Aorta (tissue), 5 donors: ENCODE data around the gene OIT3. TPM values are rescaled to one million over a fixed set of nuclear protein-coding genes. Genes with fewer than 3 reads are reported as not detected.

Experiments
- ATAC-seq: fragments of 200-7000 bp; cut with Tn5 transposase; one replicate; pipeline ENCODE4 v1.9.1; 2022; ENCODE audit warnings: moderate library complexity; ENCODE audit not compliant: low FRiP score
- DNase-seq, 2 donors: peaks; one replicate each; pipeline ENCODE4 v3.0.0-alpha.2; 2020
- H3K27ac ChIP-seq, 2 donors: one replicate each; pipeline ENCODE4 v1.5.1; 2013; ENCODE audit warnings: low read length in 2 of 2, mild to moderate bottlenecking in 2 of 2, moderate library complexity in 2 of 2, control low read depth in 1 of 2, inconsistent platforms in 1 of 2, low read depth in 1 of 2
- H3K27me3 ChIP-seq, 2 donors: one replicate each; pipeline ENCODE4 v1.6.1; 2013; ENCODE audit warnings: control low read depth in 1 of 2, low read length in 1 of 2, mild to moderate bottlenecking in 1 of 2, moderate library complexity in 1 of 2; ENCODE audit not compliant: insufficient read depth in 2 of 2, control insufficient read depth in 1 of 2
- H3K36me3 ChIP-seq, 2 donors: one replicate each; pipeline ENCODE4 v1.6.1; 2013; ENCODE audit warnings: control low read depth in 1 of 2, low read length in 1 of 2, mild to moderate bottlenecking in 1 of 2; ENCODE audit not compliant: insufficient read depth in 2 of 2, control insufficient read depth in 1 of 2
- H3K4me1 ChIP-seq, 2 donors: one replicate each; pipeline ENCODE4 v1.6.1; 2013; ENCODE audit warnings: low read length in 2 of 2, control low read depth in 1 of 2, mild to moderate bottlenecking in 1 of 2, moderate library complexity in 1 of 2; ENCODE audit not compliant: insufficient read depth in 2 of 2, control insufficient read depth in 1 of 2
- H3K4me3 ChIP-seq, 2 donors: one replicate each; pipeline ENCODE4 v1.5.1; 2013; ENCODE audit warnings: low read length in 2 of 2, control low read depth in 1 of 2, mild to moderate bottlenecking in 1 of 2
- H3K9me3 ChIP-seq: one replicate; pipeline ENCODE4 v1.6.1; 2013; ENCODE audit warnings: mild to moderate bottlenecking, low read length; ENCODE audit not compliant: control insufficient read depth
- WGBS, 2 donors: extraction: QIAGEN DNeasy Blood & Tissue Kit; methylation state at CpG; one replicate each; pipeline ENCODE4 v1.1.7; 2013; 5-methylcytosine and 5-hydroxymethylcytosine counted together
- intact Hi-C, 2 donors: fragments of 100-400 bp; cut with DNase I; formaldehyde crosslinking; loops; one replicate each; pipeline versions ENCODE4 v1.14.2 to v1.15.0; 2022
- polyA plus RNA-seq, 2 donors: library from polyadenylated mRNA; stranded (reverse); fragments of 200-250 nt; gene quantifications; one replicate each; pipeline ENCODE4 v1.2.3, GENCODE V29; 2013
- total RNA-seq, 2 donors: library from RNA; stranded (reverse); fragmentation: NEBNext Ultra II Directional; extraction: Animal tissue kit (Norgen Biotek cat#: 25700); gene quantifications; one replicate each; pipeline ENCODE4 v1.2.1, GENCODE V29; 2021
- donor health status: healthy with polysubstance abuse.
- donor health status: Bipolar disorder and iron deficiency.
- donor health status: DM: no; HTN: no; CAD: no.
- donor health status: DM: no; HTN: no; CAD: no.
- donor health status: DM: yes; HTN: yes; CAD: no.

Gene OIT3
- total and polyA plus RNA-seq, 4 donors, result 0.15 to 0.23 TPM; not detected in 2

GRCh38 chr10:72927485-72927884 lies 33.9 kb downstream of the OIT3 start:
- no peak for ATAC-seq

GRCh38 chr10:72928798-72929197 lies 35.3 kb downstream of the OIT3 start:
- H3K36me3 ChIP-seq, result no peaks in the 10 kb centered on the region
- WGBS, 2 donors, result 85 to 96% methylated on average over 5 of the region's 5 CpGs
- H3K4me1 ChIP-seq, result no peaks in the 10 kb centered on the region
- H3K4me3 ChIP-seq, result no peak overlapping the region
- no peak for ATAC-seq
- no peak overlapping the region for H3K27ac ChIP-seq
- H3K9me3 ChIP-seq, result no peaks in the 10 kb centered on the region
- H3K27me3 ChIP-seq, result no peaks in the 10 kb centered on the region
- intact Hi-C loops, result no loop called here
- no peak for DNase-seq

More at GRCh38 chr10:72927485-72927884, 33.9 kb downstream of the OIT3 start:
- no peak for DNase-seq
- no peak overlapping the region for H3K4me3 ChIP-seq
- no peaks in the 10 kb centered on the region for H3K27me3 ChIP-seq
- no peak overlapping the region for H3K27ac ChIP-seq
- H3K36me3 ChIP-seq, result no peaks in the 10 kb centered on the region
- 71 to 72% methylated on average over 5 of the region's 5 CpGs for WGBS, 2 donors
- no peaks in the 10 kb centered on the region for H3K4me1 ChIP-seq
- no peaks in the 10 kb centered on the region for H3K9me3 ChIP-seq
- intact Hi-C loops, result no loop called here

DNA sequence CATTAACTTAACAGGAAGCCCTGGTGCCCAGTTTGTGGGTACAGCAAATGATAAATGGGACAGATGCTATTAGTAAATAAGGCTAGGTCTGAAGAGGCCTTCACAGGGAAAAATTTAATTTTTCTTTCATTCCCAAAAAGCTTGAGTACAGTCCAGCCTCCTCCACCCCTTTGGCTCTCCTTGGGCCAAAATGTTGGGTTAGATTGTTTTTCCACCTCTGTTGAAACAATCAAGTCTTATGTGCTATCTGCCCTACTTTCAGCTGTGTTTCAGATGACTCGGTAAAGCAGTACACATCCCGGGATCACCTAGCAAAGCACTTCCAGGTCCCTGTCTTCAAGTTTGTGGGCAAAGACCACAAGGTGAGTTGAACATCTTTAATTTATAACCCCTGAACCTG lies 36.7 kb downstream of the OIT3 start:
- no peak overlapping the region for H3K27ac ChIP-seq
- no peaks in the 10 kb centered on the region for H3K9me3 ChIP-seq
- no peaks in the 10 kb centered on the region for H3K27me3 ChIP-seq
- intact Hi-C loops, result no loop called here
- H3K4me1 ChIP-seq, result no peaks in the 10 kb centered on the region
- no peak for DNase-seq
- no peak for ATAC-seq
- no peaks in the 10 kb centered on the region for H3K36me3 ChIP-seq
- WGBS, 2 donors, result 54 to 77% methylated on average over 2 of the region's 2 CpGs
- H3K4me3 ChIP-seq, result no peak overlapping the region

- ATAC-seq, result no peak
- H3K9me3 ChIP-seq, result no peaks in the 10 kb centered on the region
- no peak for DNase-seq
- H3K27ac ChIP-seq, result no peak overlapping the region
- WGBS, 2 donors, result 92% methylated on average over 20 of the region's 20 CpGs
- H3K36me3 ChIP-seq, result no peaks in the 10 kb centered on the region
- H3K27me3 ChIP-seq, result no peaks in the 10 kb centered on the region
- H3K4me1 ChIP-seq, result no peaks in the 10 kb centered on the region
- H3K4me3 ChIP-seq, result no peak overlapping the region
- intact Hi-C loops, result no loop called here
These were observed 38.9 kb downstream of the OIT3 start for GRCh38 chr10:72932259-72933015.

- Histone ChIP-seq H3K27ac (no peak overlapping the region), H3K36me3 (no peaks in the 10 kb centered on the region), H3K9me3 (no peaks in the 10 kb centered on the region), H3K4me1 (no peaks in the 10 kb centered on the region), H3K27me3 (no peaks in the 10 kb centered on the region), H3K4me3 (no peak overlapping the region)
- WGBS, 2 donors, result 93 to 95% methylated on average over 6 of the region's 6 CpGs
- no peak for ATAC-seq
- DNase-seq, result no peak
- intact Hi-C loops, result no loop called here
These were observed 41.8 kb downstream of the OIT3 start for GRCh38 chr10:72935361-72935760.

DNA sequence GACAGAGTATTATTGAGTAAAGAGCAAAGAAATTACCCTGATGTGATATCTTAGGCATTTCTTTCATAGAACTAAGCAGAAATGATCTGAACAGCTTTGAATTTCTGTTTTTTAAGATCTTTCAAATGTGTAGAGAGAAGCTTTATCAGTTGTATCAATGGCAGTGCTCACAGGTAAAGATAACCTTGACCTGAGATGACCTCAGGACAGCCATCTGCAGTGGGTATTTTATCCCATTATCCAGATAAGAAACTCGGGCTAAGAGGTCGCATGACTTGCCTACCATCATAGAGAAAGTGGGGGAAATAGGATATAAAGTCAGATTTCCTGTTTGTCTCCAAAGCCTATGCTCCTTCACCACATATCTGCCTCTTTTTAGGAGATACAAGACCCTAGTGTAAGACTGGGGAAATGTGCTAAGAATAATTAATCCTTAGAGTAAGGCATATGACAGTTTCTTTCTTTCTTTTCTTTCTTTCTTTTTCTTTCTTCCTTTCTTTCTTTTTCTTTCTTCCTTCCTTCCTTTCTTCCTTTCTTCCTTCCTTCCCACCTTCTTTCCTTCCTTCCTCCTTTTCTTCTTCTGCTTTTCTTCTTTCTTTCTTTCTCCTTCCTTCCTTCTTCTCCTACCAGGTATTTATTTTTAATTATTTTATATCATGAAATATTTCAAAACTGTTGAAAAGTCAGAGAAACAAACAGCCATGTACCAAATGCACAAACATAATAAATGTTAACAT lies 50.1 kb downstream of the OIT3 start:
- WGBS, 2 donors, result 80 to 81% methylated on average over 2 of the region's 2 CpGs
- no peak overlapping the region for H3K4me3 ChIP-seq
- no peak for ATAC-seq
- no peaks in the 10 kb centered on the region for H3K4me1 ChIP-seq
- no peak for DNase-seq
- H3K9me3 ChIP-seq, result peaks cover 1% of the 10 kb centered on the region
- H3K36me3 ChIP-seq, result no peaks in the 10 kb centered on the region
- intact Hi-C loops, result no loop called here
- H3K27ac ChIP-seq, result no peak overlapping the region
- H3K27me3 ChIP-seq, result no peaks in the 10 kb centered on the region

DNA sequence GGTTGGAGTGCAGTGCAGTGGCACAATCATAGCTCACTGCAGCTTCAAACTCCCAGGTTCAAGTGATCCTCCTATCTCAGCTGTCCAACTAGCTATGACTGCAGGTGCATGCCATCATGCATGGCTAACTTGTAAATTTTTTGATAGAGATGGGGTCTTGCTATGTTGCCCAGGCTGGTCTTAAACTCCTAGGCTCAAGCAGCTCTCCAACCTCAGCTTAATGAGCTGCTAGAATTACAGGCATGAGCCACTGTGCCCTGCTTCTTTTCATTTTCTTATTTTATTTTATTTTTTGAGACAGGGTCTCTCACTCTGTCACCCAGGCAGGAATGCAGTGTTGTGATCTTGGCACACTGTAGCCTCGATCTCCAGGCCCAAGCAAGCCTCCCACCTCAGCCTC lies 53.4 kb downstream of the OIT3 start:
- WGBS, 2 donors, result 92 to 94% methylated on average over 1 of the region's 1 CpG
- peaks cover 1% of the 10 kb centered on the region for H3K9me3 ChIP-seq
- intact Hi-C loops, result no loop called here
- no peaks in the 10 kb centered on the region for H3K36me3 ChIP-seq
- no peaks in the 10 kb centered on the region for H3K27me3 ChIP-seq
- no peak overlapping the region for H3K27ac ChIP-seq
- H3K4me1 ChIP-seq, result no peaks in the 10 kb centered on the region
- ATAC-seq (no peak), DNase-seq (no peak)
- H3K4me3 ChIP-seq, result no peak overlapping the region

GRCh38 chr10:72948762-72949161 lies 55.2 kb downstream of the OIT3 start:
- ATAC-seq, result no peak
- intact Hi-C loops, result no loop called here
- 44 to 50% methylated on average over 6 of the region's 6 CpGs for WGBS, 2 donors

DNA sequence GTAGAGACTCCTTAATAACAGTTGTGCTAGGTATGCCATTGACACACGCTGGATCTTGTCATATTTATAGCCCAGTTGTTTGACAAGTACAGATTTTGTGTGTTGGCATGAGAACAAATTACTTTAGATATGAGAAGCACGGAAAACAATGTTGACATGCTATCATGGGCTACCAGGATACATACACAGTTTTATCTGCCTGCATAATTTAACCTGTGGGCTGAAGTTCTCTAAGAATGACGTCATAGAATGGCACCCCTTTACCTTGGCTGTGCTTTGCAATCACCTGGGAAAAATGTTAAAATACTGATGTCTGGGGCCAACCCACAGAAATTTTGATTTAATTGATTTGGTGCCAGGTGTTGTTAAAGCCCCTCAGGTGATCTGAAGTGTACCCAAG lies 58.2 kb downstream of the OIT3 start:
- no peaks in the 10 kb centered on the region for H3K27me3 ChIP-seq
- H3K4me1 ChIP-seq, result no peaks in the 10 kb centered on the region
- 46 to 56% methylated on average over 3 of the region's 3 CpGs for WGBS, 2 donors
- intact Hi-C loops, result no loop called here
- no peak overlapping the region for H3K4me3 ChIP-seq
- no peak overlapping the region for H3K27ac ChIP-seq
- no peak for ATAC-seq
- no peak for DNase-seq
- H3K36me3 ChIP-seq, result no peaks in the 10 kb centered on the region
- H3K9me3 ChIP-seq, result peaks cover 1% of the 10 kb centered on the region

More at GRCh38 chr10:72948762-72949161, 55.2 kb downstream of the OIT3 start:
- no peak for DNase-seq
- Histone ChIP-seq H3K9me3 (peaks cover 1% of the 10 kb centered on the region), H3K4me1 (no peaks in the 10 kb centered on the region), H3K27me3 (no peaks in the 10 kb centered on the region), H3K36me3 (no peaks in the 10 kb centered on the region), H3K27ac (no peak overlapping the region), H3K4me3 (no peak overlapping the region)
